Neuronal stem cell (in vitro differentiated cells): ENCODE measurements around the gene PXDN.

Experiments
- DNase-seq: peaks from one replicate; pipeline ENCODE4 v3.0.0-alpha.2; 2013; ENCODE audit warnings: low spot score
- H2AFZ ChIP-seq: one replicate; pipeline ENCODE4 v1.6.1; 2013; ENCODE audit warnings: mild to moderate bottlenecking, low read length, inconsistent platforms
- H2AK5ac ChIP-seq: 2 replicates; pipeline ENCODE4 v1.6.1; 2013; ENCODE audit warnings: low read depth, mild to moderate bottlenecking, inconsistent platforms, low read length, moderate library complexity, mixed read lengths
- H2BK120ac ChIP-seq: 2 replicates; pipeline ENCODE4 v1.6.1; 2013; ENCODE audit warnings: low read depth, mild to moderate bottlenecking, inconsistent platforms, low read length, moderate library complexity, mixed read lengths
- H2BK12ac ChIP-seq: one replicate; pipeline ENCODE4 v1.6.1; 2013; ENCODE audit warnings: low read length, inconsistent platforms
- H2BK15ac ChIP-seq: 2 replicates; pipeline ENCODE4 v1.6.1; 2013; ENCODE audit warnings: mild to moderate bottlenecking, low read length, inconsistent platforms, mixed read lengths
- H2BK5ac ChIP-seq: one replicate; pipeline ENCODE4 v1.6.1; 2013; ENCODE audit warnings: inconsistent platforms, mild to moderate bottlenecking, low read length, moderate library complexity
- H3K14ac ChIP-seq: one replicate; pipeline ENCODE4 v1.6.1; 2013; ENCODE audit warnings: low read length, inconsistent platforms
- H3K18ac ChIP-seq: 2 replicates; pipeline ENCODE4 v1.6.1; 2013; ENCODE audit warnings: low read length, inconsistent platforms
- H3K23ac ChIP-seq: 2 replicates; pipeline ENCODE4 v1.6.1; 2013; ENCODE audit warnings: low read depth, mild to moderate bottlenecking, mixed read lengths, low read length, inconsistent platforms; ENCODE audit not compliant: poor library complexity
- H3K27ac ChIP-seq: replicated peaks from 3 replicates; pipeline ENCODE4 v1.5.1; 2013; ENCODE audit warnings: low read length, inconsistent platforms
- H3K27me3 ChIP-seq, 3 experiments: 2 replicates each; pipeline ENCODE4 v1.6.1; 2013; ENCODE audit warnings: low read length in 3 of 3, mild to moderate bottlenecking in 2 of 3, inconsistent platforms in 1 of 3, low read depth in 1 of 3, mixed read lengths in 1 of 3, moderate library complexity in 1 of 3; ENCODE audit not compliant: control insufficient read depth in 3 of 3, insufficient read depth in 3 of 3
- H3K36me3 ChIP-seq, 2 donors: replicated peaks in 1 of 2; 2 replicates each; pipeline ENCODE4 v1.6.1; 2013; ENCODE audit warnings: low read length in 2 of 2; ENCODE audit not compliant: control insufficient read depth in 2 of 2, insufficient read depth in 2 of 2
- H3K4ac ChIP-seq: 2 replicates; pipeline ENCODE4 v1.6.1; 2013; ENCODE audit warnings: inconsistent platforms, mild to moderate bottlenecking, low read length, moderate library complexity
- H3K4me1 ChIP-seq, 2 donors: 1 replicate in 1 of 2; 2 replicates in 1 of 2; pipeline ENCODE4 v1.6.1; 2013; ENCODE audit warnings: low read length in 2 of 2, low read depth in 1 of 2; ENCODE audit not compliant: control insufficient read depth in 2 of 2, insufficient read depth in 1 of 2
- H3K4me2 ChIP-seq: one replicate; pipeline ENCODE4 v1.6.1; 2013; ENCODE audit warnings: mild to moderate bottlenecking, low read length, inconsistent platforms; ENCODE audit not compliant: insufficient read depth, poor library complexity, severe bottlenecking
- H3K4me3 ChIP-seq, 2 donors: 2 replicates each; pipeline ENCODE4 v1.5.1; 2013; ENCODE audit warnings: low read length in 2 of 2, mild to moderate bottlenecking in 2 of 2, inconsistent platforms in 1 of 2, moderate library complexity in 1 of 2
- H3K79me1 ChIP-seq: one replicate; pipeline ENCODE4 v1.6.1; 2013; ENCODE audit warnings: low read depth, mild to moderate bottlenecking, inconsistent platforms, low read length, moderate library complexity
- H3K9ac ChIP-seq: one replicate; pipeline ENCODE4 v1.6.1; 2013; ENCODE audit warnings: mild to moderate bottlenecking, low read depth, low read length, inconsistent platforms; ENCODE audit not compliant: poor library complexity
- H3K9me3 ChIP-seq, 2 donors: replicated peaks in 1 of 2; 2 replicates each; pipeline versions ENCODE3 to v1.6.1; 2013; ENCODE audit warnings: low read length in 2 of 2, mild to moderate bottlenecking in 2 of 2, inconsistent platforms in 1 of 2, low read depth in 1 of 2, mixed read lengths in 1 of 2, moderate library complexity in 1 of 2; ENCODE audit not compliant: control insufficient read depth in 2 of 2, insufficient read depth in 1 of 2
- H4K8ac ChIP-seq: one replicate; pipeline ENCODE4 v1.6.1; 2013; ENCODE audit warnings: low read depth, mild to moderate bottlenecking, inconsistent platforms, low read length, moderate library complexity
- H4K91ac ChIP-seq: one replicate; pipeline ENCODE4 v1.6.1; 2013; ENCODE audit warnings: low read length, low read depth, mild to moderate bottlenecking, inconsistent platforms; ENCODE audit not compliant: poor library complexity
- WGBS, 2 donors: extraction: QIAGEN DNeasy Blood & Tissue Kit; methylation state at CpG; one replicate each; pipeline ENCODE4 v1.1.7; 2013; ENCODE audit warnings: missing lambda C conversion rate in 2 of 2, mixed read lengths in 1 of 2; ENCODE audit not compliant: insufficient read length in 2 of 2, insufficient replicate concordance in 1 of 2; ENCODE audit errors: extremely low coverage in 2 of 2; 5-methylcytosine and 5-hydroxymethylcytosine counted together

PXDN gene

GRCh38 chr2:1633092-1633671, 111.1 kb downstream of the PXDN start:
- no peaks in the 10 kb centered on the region for H3K27me3 ChIP-seq
- peaks cover 0 to 2% of the 10 kb centered on the region in 2 donors for H3K4me1 ChIP-seq
- H2BK120ac ChIP-seq = no peak overlapping the region
- H2AFZ ChIP-seq = no peak overlapping the region
- H3K9me3 ChIP-seq = peaks cover 0 to 1% of the 10 kb centered on the region in 2 donors
- no peak for DNase-seq
- no peak overlapping the region for H3K4ac ChIP-seq
- no peak overlapping the region for H3K4me2 ChIP-seq
- no peak overlapping the region for H2BK15ac ChIP-seq
- no peak overlapping the region for H3K23ac ChIP-seq
- no peak overlapping the region for H2AK5ac ChIP-seq
- H3K36me3 ChIP-seq = peaks cover 0 to 43% of the 10 kb centered on the region in 2 donors
- H3K14ac ChIP-seq = no peak overlapping the region
- H3K79me1 ChIP-seq = no peaks in the 10 kb centered on the region
- H3K9ac ChIP-seq = no peak overlapping the region
- no peak overlapping the region for H3K18ac ChIP-seq
- no peak overlapping the region for H2BK12ac ChIP-seq
- no peak overlapping the region for H3K27ac ChIP-seq
- WGBS, 2 donors = no CpG with 5 or more reads among the region's 17 CpGs
- H2BK5ac ChIP-seq = no peak overlapping the region
- no peak overlapping the region for H4K8ac ChIP-seq
- no peak overlapping the region for H3K4me3 ChIP-seq
- no peak overlapping the region for H4K91ac ChIP-seq

GRCh38 chr2:1632510-1632909, 111.8 kb downstream of the PXDN start:
- peaks cover 0 to 1% of the 10 kb centered on the region in 2 donors for H3K9me3 ChIP-seq
- H3K27ac ChIP-seq = no peak overlapping the region
- H2BK12ac ChIP-seq = no peak overlapping the region
- no peak overlapping the region for H3K14ac ChIP-seq
- no peaks in the 10 kb centered on the region for H3K27me3 ChIP-seq
- H3K4me2 ChIP-seq = no peak overlapping the region
- no peak overlapping the region for H3K4me3 ChIP-seq
- H3K36me3 ChIP-seq = peaks cover 0 to 41% of the 10 kb centered on the region in 2 donors
- no peak overlapping the region for H4K91ac ChIP-seq
- H2AFZ ChIP-seq = no peak overlapping the region
- no peaks in the 10 kb centered on the region for H3K79me1 ChIP-seq
- no peak for DNase-seq
- H3K9ac ChIP-seq = peak overlapping the region; percentile 72
- H2AK5ac ChIP-seq = no peak overlapping the region
- no peak overlapping the region for H3K4ac ChIP-seq
- H3K18ac ChIP-seq = peak overlapping the region; percentile 65
- H4K8ac ChIP-seq = no peak overlapping the region
- no peak overlapping the region for H3K23ac ChIP-seq
- no CpG with 5 or more reads among the region's 13 CpGs for whole genome bisulfite sequencing, 2 donors
- H3K4me1 ChIP-seq = peaks cover 0 to 4% of the 10 kb centered on the region in 2 donors
- no peak overlapping the region for H2BK120ac ChIP-seq
- H2BK5ac ChIP-seq = no peak overlapping the region
- no peak overlapping the region for H2BK15ac ChIP-seq

GRCh38 chr2:1632002-1632348, 112.3 kb downstream of the PXDN start:
- no peak for DNase-seq
- Histone ChIP-seq H3K4me2 (no peak overlapping the region), H3K4me3 (no peak overlapping the region), H3K36me3 (peaks cover 0 to 38% of the 10 kb centered on the region in 2 donors), H2BK12ac (no peak overlapping the region), H3K9me3 (peaks cover 0 to 1% of the 10 kb centered on the region in 2 donors), H4K91ac (no peak overlapping the region), H2BK120ac (no peak overlapping the region), H2BK15ac (no peak overlapping the region), H3K4ac (no peak overlapping the region), H3K27me3 (no peaks in the 10 kb centered on the region), H3K18ac (no peak overlapping the region), H3K27ac (no peak overlapping the region), H3K23ac (no peak overlapping the region), H2AFZ (no peak overlapping the region), H4K8ac (no peak overlapping the region), H3K9ac (no peak overlapping the region), H2AK5ac (no peak overlapping the region), H2BK5ac (no peak overlapping the region), H3K79me1 (no peaks in the 10 kb centered on the region), H3K4me1 (peaks cover 0 to 7% of the 10 kb centered on the region in 2 donors), H3K14ac (no peak overlapping the region)
- no CpG with 5 or more reads among the region's 7 CpGs for WGBS, 2 donors

- no peak for DNase-seq
- no peak overlapping the region for H2AK5ac ChIP-seq
- H3K27me3 ChIP-seq = no peaks in the 10 kb centered on the region
- H2BK15ac ChIP-seq = no peak overlapping the region
- H2BK5ac ChIP-seq = no peak overlapping the region
- peaks cover 0 to 1% of the 10 kb centered on the region in 2 donors for H3K9me3 ChIP-seq
- H3K4me2 ChIP-seq = no peak overlapping the region
- no peak overlapping the region for H2BK12ac ChIP-seq
- H2AFZ ChIP-seq = no peak overlapping the region
- no peak overlapping the region for H4K8ac ChIP-seq
- H3K4ac ChIP-seq = no peak overlapping the region
- no CpG with 5 or more reads among the region's 6 CpGs for WGBS, 2 donors
- no peak overlapping the region for H3K14ac ChIP-seq
- H2BK120ac ChIP-seq = no peak overlapping the region
- H3K9ac ChIP-seq = no peak overlapping the region
- no peak overlapping the region for H4K91ac ChIP-seq
- H3K18ac ChIP-seq = no peak overlapping the region
- H3K27ac ChIP-seq = no peak overlapping the region
- H3K79me1 ChIP-seq = no peaks in the 10 kb centered on the region
- peaks cover 0 to 34% of the 10 kb centered on the region in 2 donors for H3K36me3 ChIP-seq
- peaks cover 0 to 7% of the 10 kb centered on the region in 2 donors for H3K4me1 ChIP-seq
- no peak overlapping the region for H3K4me3 ChIP-seq
- no peak overlapping the region for H3K23ac ChIP-seq
These were observed 112.9 kb downstream of the PXDN start for GRCh38 chr2:1631292-1632001.
